ENCODE measurements around the gene DHRS7C.

The DHRS7C gene

GRCh38 chr17:9790889-9791876 is at the start of gene DHRS7C:
Gene DHRS7C (minus strand): TSS chr17:9791592. CDS start chr17:9791284, 308 bp downstream.
- no peak for DNase-seq

GRCh38 chr17:9839433-9839832 is 48.0 kb upstream of the DHRS7C start:
- no peak for DNase-seq

GRCh38 chr17:9837551-9838471 is 46.4 kb upstream of the DHRS7C start:
- no peak for DNase-seq

- DNase-seq = no peak
These were observed 42.5 kb upstream of the DHRS7C start for GRCh38 chr17:9833922-9834321.

GRCh38 chr17:9830711-9831110 is 39.3 kb upstream of the DHRS7C start:
- DNase-seq = no peak

- no peak for DNase-seq
These were observed 38.0 kb upstream of the DHRS7C start for GRCh38 chr17:9829343-9829742.

GRCh38 chr17:9828296-9829295 is 37.2 kb upstream of the DHRS7C start:
- DNase-seq = no peak

- DNase-seq = no peak
These were observed 34.3 kb upstream of the DHRS7C start, which contains the start of gene GLP2R for GRCh38 chr17:9825641-9826150. Gene GLP2R (plus strand): TSS chr17:9825924. CDS start chr17:9826064, 140 bp downstream.

- DNase-seq = no peak
These were observed 33.5 kb upstream of the DHRS7C start for GRCh38 chr17:9824797-9825338.

GRCh38 chr17:9824094-9824493 is 32.7 kb upstream of the DHRS7C start:
- DNase-seq = no peak

GRCh38 chr17:9821921-9822320 is 30.5 kb upstream of the DHRS7C start, which contains the start of gene GSG1L2:
Gene GSG1L2 (minus strand): TSS chr17:9822079. CDS start chr17:9822071, 8 bp downstream.
- DNase-seq = no peak

- no peak for DNase-seq
These were observed 29.1 kb upstream of the DHRS7C start for GRCh38 chr17:9820448-9820847.

- DNase-seq = no peak
These were observed 27.4 kb upstream of the DHRS7C start for GRCh38 chr17:9818760-9819159.

GRCh38 chr17:9817086-9817485 is 25.7 kb upstream of the DHRS7C start:
- no peak for DNase-seq

- DNase-seq = no peak
These were observed 25.1 kb upstream of the DHRS7C start for GRCh38 chr17:9816472-9816871.

- no peak for DNase-seq
These were observed 23.0 kb upstream of the DHRS7C start for GRCh38 chr17:9814337-9814945.

GRCh38 chr17:9813166-9813565 is 21.8 kb upstream of the DHRS7C start:
- no peak for DNase-seq

GRCh38 chr17:9811537-9811936 is 20.1 kb upstream of the DHRS7C start:
- DNase-seq = no peak

- DNase-seq = no peak
These were observed 19.7 kb upstream of the DHRS7C start for GRCh38 chr17:9811086-9811485.

- DNase-seq = no peak
These were observed 18.9 kb upstream of the DHRS7C start for GRCh38 chr17:9810100-9810949.

Measured in NCI-H2107 (cell line).